ENCODE results near the gene MPHOSPH6. TPM values are rescaled to one million over a fixed set of nuclear protein-coding genes. Genes with fewer than 3 reads are reported as not detected.

The MPHOSPH6 gene
- total and polyA plus RNA-seq, 12 donors: 12.7 to 85.3 (median 23.8) TPM

DNA sequence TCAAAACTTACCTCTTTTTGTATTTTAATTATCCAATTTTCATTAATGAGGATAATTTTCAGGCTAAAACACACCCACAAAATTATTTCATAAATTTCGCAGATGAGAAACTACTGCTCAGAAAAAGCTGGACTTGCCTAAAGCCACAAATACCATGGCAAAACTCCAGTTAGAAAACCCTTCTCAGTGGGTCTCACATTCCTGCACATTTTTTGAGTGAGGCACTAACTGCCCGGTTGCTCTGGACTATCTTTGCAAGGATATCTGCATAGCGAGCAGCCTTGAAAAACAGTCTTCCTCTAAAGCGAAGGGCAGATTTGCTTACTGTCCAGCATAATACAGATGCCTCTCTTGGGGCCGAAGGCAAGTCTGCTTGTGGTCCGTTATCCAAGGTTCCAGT is 9.8 kb downstream of the MPHOSPH6 start:
- intact Hi-C loops (cut with DNase I): no loop called here
- H3K36me3 ChIP-seq (replicated peaks in 1 of 2): peaks cover 0 to 36% of the 10 kb centered on the region in 2 donors
- no peaks in the 10 kb centered on the region for H3K9me3 ChIP-seq (replicated peaks in 1 of 3)
- peaks cover 8 to 15% of the 10 kb centered on the region in 2 donors for H3K4me1 ChIP-seq (replicated peaks in 1 of 2)
- TF ChIP-seq, protein P1, sequence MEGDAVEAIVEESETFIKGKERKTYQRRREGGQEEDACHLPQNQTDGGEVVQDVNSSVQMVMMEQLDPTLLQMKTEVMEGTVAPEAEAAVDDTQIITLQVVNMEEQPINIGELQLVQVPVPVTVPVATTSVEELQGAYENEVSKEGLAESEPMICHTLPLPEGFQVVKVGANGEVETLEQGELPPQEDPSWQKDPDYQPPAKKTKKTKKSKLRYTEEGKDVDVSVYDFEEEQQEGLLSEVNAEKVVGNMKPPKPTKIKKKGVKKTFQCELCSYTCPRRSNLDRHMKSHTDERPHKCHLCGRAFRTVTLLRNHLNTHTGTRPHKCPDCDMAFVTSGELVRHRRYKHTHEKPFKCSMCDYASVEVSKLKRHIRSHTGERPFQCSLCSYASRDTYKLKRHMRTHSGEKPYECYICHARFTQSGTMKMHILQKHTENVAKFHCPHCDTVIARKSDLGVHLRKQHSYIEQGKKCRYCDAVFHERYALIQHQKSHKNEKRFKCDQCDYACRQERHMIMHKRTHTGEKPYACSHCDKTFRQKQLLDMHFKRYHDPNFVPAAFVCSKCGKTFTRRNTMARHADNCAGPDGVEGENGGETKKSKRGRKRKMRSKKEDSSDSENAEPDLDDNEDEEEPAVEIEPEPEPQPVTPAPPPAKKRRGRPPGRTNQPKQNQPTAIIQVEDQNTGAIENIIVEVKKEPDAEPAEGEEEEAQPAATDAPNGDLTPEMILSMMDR (IDR thresholded peaks at IDR 0.05): no peak
- TF ChIP-seq POLR2A (IDR thresholded peaks at IDR 0.05): no peak
- H3K4me3 ChIP-seq: no peak overlapping the region
- H3K27me3 ChIP-seq: no peaks in the 10 kb centered on the region
- 77 to 95% (median 88%) methylated on average over 6 of the region's 6 CpGs for WGBS, 4 donors
- H3K27ac ChIP-seq: no peak overlapping the region
- no peak for DNase-seq

DNA sequence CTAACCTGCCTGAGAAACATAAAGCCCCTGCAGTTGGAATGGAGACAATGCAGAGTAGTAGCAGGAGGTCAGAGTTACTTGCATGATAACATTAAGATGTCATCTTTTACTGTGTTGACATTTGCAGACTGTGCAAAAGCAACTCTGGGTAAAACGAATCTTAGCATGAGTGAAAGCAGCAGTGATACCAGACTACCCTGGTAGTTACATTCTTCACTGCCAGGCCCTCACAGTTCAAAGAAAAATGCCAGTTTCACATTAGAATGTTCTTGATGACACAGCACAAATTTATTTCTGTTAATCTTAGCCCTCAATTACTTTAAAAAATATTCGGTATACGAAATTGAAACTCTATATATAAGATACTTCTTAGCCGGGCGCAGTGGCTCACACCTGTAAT is 12.2 kb downstream of the MPHOSPH6 start:
- peaks cover 0 to 22% of the 10 kb centered on the region in 2 donors for H3K36me3 ChIP-seq (replicated peaks in 1 of 2)
- no peaks in the 10 kb centered on the region for H3K27me3 ChIP-seq
- intact Hi-C loops (cut with DNase I): no loop called here
- H3K4me1 ChIP-seq (replicated peaks in 1 of 2): peaks cover 8 to 15% of the 10 kb centered on the region in 2 donors
- no peak for DNase-seq
- H3K27ac ChIP-seq: peak overlapping the region in 2 of 5 donors; percentile 14 to 52
- H3K9me3 ChIP-seq (replicated peaks in 1 of 3): no peaks in the 10 kb centered on the region
- TF ChIP-seq, protein P1 (IDR thresholded peaks at IDR 0.05): no peak
- TF ChIP-seq POLR2A (IDR thresholded peaks at IDR 0.05): no peak
- 62 to 82% (median 78%) methylated on average over 5 of the region's 5 CpGs for WGBS, 4 donors
- no peak overlapping the region for H3K4me3 ChIP-seq

DNA sequence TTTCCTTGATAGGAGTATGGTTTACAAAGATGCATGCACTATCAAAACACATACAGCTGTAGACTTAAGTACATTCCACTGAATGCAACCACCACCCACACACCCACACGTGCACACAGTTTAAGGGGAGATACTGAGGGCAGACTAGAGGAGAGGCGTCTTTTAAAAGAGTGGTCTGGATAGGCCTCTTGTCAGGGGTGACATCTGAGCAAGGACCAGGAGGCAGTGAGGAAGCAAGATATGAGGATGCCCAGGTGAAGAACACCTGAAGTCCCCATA is 12.6 kb downstream of the MPHOSPH6 start:
- Histone ChIP-seq H3K9me3 (replicated peaks in 1 of 3) (no peaks in the 10 kb centered on the region), H3K27me3 (no peaks in the 10 kb centered on the region), H3K4me3 (no peak overlapping the region), H3K36me3 (replicated peaks in 1 of 2) (peaks cover 0 to 18% of the 10 kb centered on the region in 2 donors), H3K27ac (peak overlapping the region in 2 of 5 donors; percentile 14 to 52), H3K4me1 (replicated peaks in 1 of 2) (peaks cover 11 to 16% of the 10 kb centered on the region in 2 donors)
- 38 to 95% (median 62%) methylated on average over 2 of the region's 2 CpGs for WGBS, 4 donors
- TF ChIP-seq POLR2A (IDR thresholded peaks at IDR 0.05): no peak
- TF ChIP-seq, protein P1 (IDR thresholded peaks at IDR 0.05): no peak
- DNase-seq: no peak
- intact Hi-C loops (cut with DNase I): no loop called here

DNA sequence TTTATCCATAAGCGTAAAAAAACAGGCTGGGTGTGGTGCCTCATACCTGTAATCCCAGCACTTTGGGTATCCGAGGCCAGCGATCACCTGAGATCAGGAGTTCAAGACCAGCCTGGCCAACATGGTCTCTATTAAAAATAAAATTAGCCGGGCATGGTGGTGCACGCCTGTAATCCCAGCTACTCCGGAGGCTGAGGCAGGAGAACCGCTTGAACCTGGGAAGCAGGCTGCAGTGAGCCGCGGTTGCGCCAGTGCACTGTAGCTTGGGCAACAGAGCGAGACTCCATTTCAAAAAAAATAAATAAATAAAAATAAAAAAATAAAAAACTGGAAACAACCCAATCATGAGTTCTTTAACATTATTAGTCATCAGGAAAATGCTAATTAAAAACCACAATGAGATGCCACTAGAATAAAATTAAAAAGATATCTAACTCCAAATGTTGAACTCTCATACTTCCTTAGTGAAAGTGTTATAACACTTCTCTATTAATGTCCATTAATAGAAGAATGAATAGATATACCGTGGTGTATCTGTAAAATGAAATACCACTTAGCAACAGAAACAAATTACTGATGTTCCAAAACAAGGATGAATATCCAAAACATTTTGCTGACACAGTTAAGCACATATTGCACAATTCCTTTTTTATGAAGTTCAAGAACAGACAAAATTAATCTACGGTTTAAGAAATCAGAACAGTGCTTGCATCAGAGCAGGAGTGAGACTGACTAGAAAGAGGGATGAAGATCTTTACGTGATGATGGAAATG is 13.1 kb downstream of the MPHOSPH6 start:
- peaks cover 0 to 13% of the 10 kb centered on the region in 2 donors for H3K36me3 ChIP-seq (replicated peaks in 1 of 2)
- WGBS, 4 donors: 74 to 82% (median 80%) methylated on average over 14 of the region's 14 CpGs
- intact Hi-C loops (cut with DNase I): no loop called here
- H3K27ac ChIP-seq: peak overlapping the region in 2 of 5 donors; percentile 14 to 52
- TF ChIP-seq, protein P1 (IDR thresholded peaks at IDR 0.05): no peak
- no peak for TF ChIP-seq POLR2A (IDR thresholded peaks at IDR 0.05)
- no peaks in the 10 kb centered on the region for H3K9me3 ChIP-seq (replicated peaks in 1 of 3)
- peaks cover 11 to 19% of the 10 kb centered on the region in 2 donors for H3K4me1 ChIP-seq (replicated peaks in 1 of 2)
- peak in 1 of 7 donors; percentile 16 for DNase-seq
- no peaks in the 10 kb centered on the region for H3K27me3 ChIP-seq
- no peak overlapping the region for H3K4me3 ChIP-seq
